Astrocyte (in vitro differentiated cells and primary cell): ENCODE measurements around the gene GALNT18. TPM values are rescaled to one million over a fixed set of nuclear protein-coding genes. Genes with fewer than 3 reads are reported as not detected.

ENCODE experiments used
- DNase-seq: peaks from one replicate; pipeline ENCODE4 v3.0.0-alpha.2; 2010; ENCODE audit warnings: low read depth
- FAIRE-seq: peaks from 2 replicates; lab custom pipeline; 2011; peaks lifted over from hg19 to GRCh38; lab: Jason Lieb, UNC
- H2AFZ ChIP-seq: 2 replicates; pipeline ENCODE4 v1.6.0; 2012; ENCODE audit warnings: low read depth, low read length, inconsistent platforms
- H3K27ac ChIP-seq: 2 replicates; pipeline ENCODE4 v1.5.1; 2011; ENCODE audit warnings: low read depth, low read length, inconsistent platforms
- H3K27me3 ChIP-seq: 2 replicates; pipeline ENCODE4 v1.6.0; 2011; ENCODE audit warnings: low read length, inconsistent platforms; ENCODE audit not compliant: insufficient read depth
- H3K36me3 ChIP-seq: 2 replicates; pipeline ENCODE4 v1.5.1; 2011; ENCODE audit warnings: low read length, inconsistent platforms; ENCODE audit not compliant: insufficient read depth
- H3K4me1 ChIP-seq: 2 replicates; pipeline ENCODE4 v1.5.1; 2011; ENCODE audit warnings: low read length, inconsistent platforms; ENCODE audit not compliant: insufficient read depth
- H3K4me2 ChIP-seq: 2 replicates; pipeline ENCODE4 v1.6.0; 2012; ENCODE audit warnings: low read length, inconsistent platforms
- H3K4me3 ChIP-seq: 2 replicates; pipeline ENCODE4 v1.5.1; 2011; ENCODE audit warnings: low read depth, mild to moderate bottlenecking, low read length, inconsistent platforms; ENCODE audit not compliant: insufficient read depth
- H3K79me2 ChIP-seq: 2 replicates; pipeline ENCODE4 v1.6.0; 2012; ENCODE audit warnings: mild to moderate bottlenecking, low read length, inconsistent platforms; ENCODE audit not compliant: insufficient read depth
- H3K9ac ChIP-seq: 2 replicates; pipeline ENCODE4 v1.6.0; 2012; ENCODE audit warnings: mild to moderate bottlenecking, low read length, inconsistent platforms
- H3K9me3 ChIP-seq: 2 replicates; pipeline ENCODE4 v1.5.1; 2012; ENCODE audit warnings: low read depth, mild to moderate bottlenecking, low read length, inconsistent platforms; ENCODE audit not compliant: insufficient read depth
- H4K20me1 ChIP-seq: 2 replicates; pipeline ENCODE4 v1.6.0; 2012; ENCODE audit warnings: low read length, inconsistent platforms; ENCODE audit not compliant: insufficient read depth
- H3K27ac Mint-ChIP-seq: one replicate; pipeline ENCODE4 v1.8.0; 2021; ENCODE audit warnings: mild to moderate bottlenecking, mixed read lengths; ENCODE audit not compliant: unreplicated experiment
- H3K27me3 Mint-ChIP-seq: one replicate; pipeline ENCODE4 v1.8.0; 2021; ENCODE audit warnings: low read depth, mixed read lengths; ENCODE audit not compliant: unreplicated experiment
- H3K36me3 Mint-ChIP-seq: one replicate; pipeline ENCODE4 v1.8.0; 2021; ENCODE audit warnings: low read depth, mixed read lengths; ENCODE audit not compliant: unreplicated experiment
- H3K4me1 Mint-ChIP-seq: one replicate; pipeline ENCODE4 v1.8.0; 2021; ENCODE audit warnings: low read depth, mixed read lengths; ENCODE audit not compliant: unreplicated experiment
- H3K4me3 Mint-ChIP-seq: one replicate; pipeline ENCODE4 v1.8.0; 2021; ENCODE audit warnings: mild to moderate bottlenecking, moderate library complexity, mixed read lengths; ENCODE audit not compliant: unreplicated experiment
- H3K9me3 Mint-ChIP-seq: one replicate; pipeline ENCODE4 v1.8.0; 2021; ENCODE audit warnings: mild to moderate bottlenecking, mixed read lengths; ENCODE audit not compliant: unreplicated experiment
- CTCF ChIP-seq: IDR thresholded peaks from 2 replicates; pipeline ENCODE4 v1.5.1; 2011; ENCODE audit warnings: low read depth, mild to moderate bottlenecking, inconsistent platforms, low read length, moderate library complexity; ENCODE audit not compliant: insufficient read depth
- EZH2 ChIP-seq: IDR thresholded peaks from 2 replicates; pipeline ENCODE4 v1.6.1; 2012; ENCODE audit warnings: mild to moderate bottlenecking, low read length, inconsistent platforms; ENCODE audit not compliant: insufficient read depth
- total RNA-seq: library from RNA; stranded (reverse); gene quantifications from 2 replicates; pipeline ENCODE4 v1.2.1, GENCODE V29; 2021

GALNT18 gene
- total RNA-seq, 1 donor from 2014 or later = 6.5 TPM

- no peak overlapping the region for H3K4me3 Mint-ChIP-seq
Observed at GRCh38 chr11:11373934-11374333, 247.9 kb downstream of the GALNT18 start.

GRCh38 chr11:11372461-11372860 is 249.3 kb downstream of the GALNT18 start:
- FAIRE-seq = no peak
- TF ChIP-seq CTCF = no peak
- TF ChIP-seq EZH2 = no peak
- H3K4me1 Mint-ChIP-seq = peaks cover 10% of the 10 kb centered on the region

More at GRCh38 chr11:11373934-11374333, 247.9 kb downstream of the GALNT18 start:
- Histone ChIP-seq H3K27ac (no peak overlapping the region), H3K27me3 (peaks cover 21% of the 10 kb centered on the region), H3K9ac (no peak overlapping the region), H2AFZ (no peak overlapping the region), H3K36me3 (no peaks in the 10 kb centered on the region), H3K79me2 (no peaks in the 10 kb centered on the region), H3K4me1 (no peaks in the 10 kb centered on the region), H3K4me3 (no peak overlapping the region), H4K20me1 (no peaks in the 10 kb centered on the region), H3K4me2 (no peak overlapping the region), H3K9me3 (no peaks in the 10 kb centered on the region)
- no peak for TF ChIP-seq EZH2
- TF ChIP-seq CTCF = no peak
- peaks cover 50% of the 10 kb centered on the region for H3K27me3 Mint-ChIP-seq
- DNase-seq (no peak), FAIRE-seq (no peak)
- H3K36me3 Mint-ChIP-seq = peaks cover 8% of the 10 kb centered on the region
- no peak overlapping the region for H3K27ac Mint-ChIP-seq
- peaks cover 10% of the 10 kb centered on the region for H3K4me1 Mint-ChIP-seq
- no peaks in the 10 kb centered on the region for H3K9me3 Mint-ChIP-seq

GRCh38 chr11:11370962-11371303 is 250.9 kb downstream of the GALNT18 start:
- peaks cover 5% of the 10 kb centered on the region for H3K36me3 Mint-ChIP-seq

More at GRCh38 chr11:11372461-11372860, 249.3 kb downstream of the GALNT18 start:
- Histone ChIP-seq H3K4me1 (no peaks in the 10 kb centered on the region), H3K36me3 (no peaks in the 10 kb centered on the region), H3K27ac (no peak overlapping the region), H3K9ac (no peak overlapping the region), H3K79me2 (no peaks in the 10 kb centered on the region), H3K4me3 (no peak overlapping the region), H3K4me2 (no peak overlapping the region), H3K27me3 (peaks cover 16% of the 10 kb centered on the region), H3K9me3 (no peaks in the 10 kb centered on the region), H2AFZ (no peak overlapping the region), H4K20me1 (no peaks in the 10 kb centered on the region)
- Mint-ChIP-seq H3K36me3 (peaks cover 8% of the 10 kb centered on the region), H3K9me3 (peaks cover 5% of the 10 kb centered on the region), H3K27me3 (peaks cover 36% of the 10 kb centered on the region), H3K27ac (no peak overlapping the region), H3K4me3 (no peak overlapping the region)
- DNase-seq = no peak

More at GRCh38 chr11:11370962-11371303, 250.9 kb downstream of the GALNT18 start:
- no peak overlapping the region for H2AFZ ChIP-seq
- no peaks in the 10 kb centered on the region for H3K79me2 ChIP-seq
- FAIRE-seq = no peak
- no peaks in the 10 kb centered on the region for H3K36me3 ChIP-seq
- no peak overlapping the region for H3K4me2 ChIP-seq
- H4K20me1 ChIP-seq = no peaks in the 10 kb centered on the region
- H3K27me3 Mint-ChIP-seq = peaks cover 35% of the 10 kb centered on the region
- no peak overlapping the region for H3K9ac ChIP-seq
- peaks cover 11% of the 10 kb centered on the region for H3K27me3 ChIP-seq
- H3K4me1 ChIP-seq = no peaks in the 10 kb centered on the region
- H3K4me3 ChIP-seq = no peak overlapping the region
- TF ChIP-seq CTCF (no peak), EZH2 (no peak)
- H3K27ac ChIP-seq = no peak overlapping the region
- H3K9me3 ChIP-seq = no peaks in the 10 kb centered on the region
- H3K4me3 Mint-ChIP-seq = no peak overlapping the region
- DNase-seq = no peak
- peaks cover 10% of the 10 kb centered on the region for H3K4me1 Mint-ChIP-seq
- peaks cover 5% of the 10 kb centered on the region for H3K9me3 Mint-ChIP-seq
- no peak overlapping the region for H3K27ac Mint-ChIP-seq
